Activated CD4-positive, alpha-beta T cell treated with anti-CD3 and anti-CD28 coated beads for 1 hour (primary cell): ENCODE measurements around the gene TMEFF1.
A peak's percentile ranks its signal among the peaks of the same experiment; 100 is the strongest.
"Not testable (repeated sequence)": the region's sequence is repeated elsewhere in the genome, so short reads cannot be mapped to it uniquely, and the experiment has no call there.

Experiments
- DNase-seq: peaks from one replicate; pipeline ENCODE4 v3.0.0-alpha.2; 2020

Gene TMEFF1, protein sequence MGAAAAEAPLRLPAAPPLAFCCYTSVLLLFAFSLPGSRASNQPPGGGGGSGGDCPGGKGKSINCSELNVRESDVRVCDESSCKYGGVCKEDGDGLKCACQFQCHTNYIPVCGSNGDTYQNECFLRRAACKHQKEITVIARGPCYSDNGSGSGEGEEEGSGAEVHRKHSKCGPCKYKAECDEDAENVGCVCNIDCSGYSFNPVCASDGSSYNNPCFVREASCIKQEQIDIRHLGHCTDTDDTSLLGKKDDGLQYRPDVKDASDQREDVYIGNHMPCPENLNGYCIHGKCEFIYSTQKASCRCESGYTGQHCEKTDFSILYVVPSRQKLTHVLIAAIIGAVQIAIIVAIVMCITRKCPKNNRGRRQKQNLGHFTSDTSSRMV

DNA sequence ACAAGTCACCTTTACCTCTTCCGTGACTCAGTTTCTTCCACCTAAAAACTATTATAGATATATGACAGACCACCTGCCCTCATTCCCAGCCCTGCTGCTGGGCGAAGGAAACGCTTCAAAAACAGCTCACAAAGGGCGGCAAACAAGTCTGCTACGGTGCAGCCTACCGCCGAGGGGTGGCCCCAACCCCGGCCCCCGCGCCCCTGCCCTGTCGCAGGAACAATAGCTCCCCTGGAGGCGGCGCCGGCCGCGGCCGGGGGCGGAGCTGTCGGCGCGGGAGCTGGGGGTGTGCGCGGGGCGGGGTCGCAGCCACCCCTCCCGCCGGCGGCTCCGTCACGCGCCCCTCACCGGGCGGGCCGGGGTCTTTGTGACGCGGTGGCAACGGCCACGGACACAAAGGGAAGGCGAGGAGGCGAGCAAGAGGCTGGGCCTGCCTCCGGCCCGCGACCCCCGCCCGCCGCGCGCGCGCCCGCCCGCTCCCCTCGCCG, at the start of gene TMEFF1:
TMEFF1 (plus strand) TSS at position 362 of the 488 bp plus-strand sequence. CDS start 396 bp downstream, outside the sequence.
- peak; percentile 15 for DNase-seq

DNA sequence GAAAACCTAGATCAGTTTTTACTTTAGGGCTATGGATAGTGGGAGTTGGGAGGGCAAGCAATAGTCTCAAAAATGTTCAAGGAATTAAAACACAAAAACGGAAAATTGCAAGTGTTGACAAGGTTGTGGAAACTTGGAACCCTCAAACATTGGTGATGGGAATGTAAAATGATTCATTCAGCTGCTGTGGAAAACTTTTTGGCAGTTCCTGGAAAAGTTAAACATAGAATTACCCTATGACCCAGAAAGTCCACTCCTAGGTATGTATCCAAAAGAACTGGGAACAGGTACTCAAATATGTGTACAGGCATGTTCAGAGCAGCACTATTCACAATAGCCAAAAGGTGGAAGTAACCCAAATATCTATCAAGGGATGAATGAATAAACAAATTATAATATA, 47.2 kb upstream of the TMEFF1 start:
- no peak for DNase-seq

DNA sequence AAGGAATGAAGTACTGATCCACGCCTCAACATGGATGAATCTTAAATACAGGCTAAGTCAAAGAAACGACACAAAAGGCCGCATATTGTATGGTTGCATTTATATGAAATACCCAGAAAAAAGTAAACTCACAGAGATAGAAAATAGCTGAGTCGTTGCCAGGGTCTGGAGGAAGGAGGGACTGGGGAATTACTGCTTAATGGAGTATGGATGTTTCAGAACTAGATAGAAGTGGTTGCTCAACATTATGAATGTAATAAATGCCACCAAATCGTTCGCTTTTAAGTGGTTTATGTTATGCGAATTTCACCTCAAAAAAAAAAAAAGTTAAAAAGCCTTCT, 46.8 kb upstream of the TMEFF1 start:
- DNase-seq = no peak

DNA sequence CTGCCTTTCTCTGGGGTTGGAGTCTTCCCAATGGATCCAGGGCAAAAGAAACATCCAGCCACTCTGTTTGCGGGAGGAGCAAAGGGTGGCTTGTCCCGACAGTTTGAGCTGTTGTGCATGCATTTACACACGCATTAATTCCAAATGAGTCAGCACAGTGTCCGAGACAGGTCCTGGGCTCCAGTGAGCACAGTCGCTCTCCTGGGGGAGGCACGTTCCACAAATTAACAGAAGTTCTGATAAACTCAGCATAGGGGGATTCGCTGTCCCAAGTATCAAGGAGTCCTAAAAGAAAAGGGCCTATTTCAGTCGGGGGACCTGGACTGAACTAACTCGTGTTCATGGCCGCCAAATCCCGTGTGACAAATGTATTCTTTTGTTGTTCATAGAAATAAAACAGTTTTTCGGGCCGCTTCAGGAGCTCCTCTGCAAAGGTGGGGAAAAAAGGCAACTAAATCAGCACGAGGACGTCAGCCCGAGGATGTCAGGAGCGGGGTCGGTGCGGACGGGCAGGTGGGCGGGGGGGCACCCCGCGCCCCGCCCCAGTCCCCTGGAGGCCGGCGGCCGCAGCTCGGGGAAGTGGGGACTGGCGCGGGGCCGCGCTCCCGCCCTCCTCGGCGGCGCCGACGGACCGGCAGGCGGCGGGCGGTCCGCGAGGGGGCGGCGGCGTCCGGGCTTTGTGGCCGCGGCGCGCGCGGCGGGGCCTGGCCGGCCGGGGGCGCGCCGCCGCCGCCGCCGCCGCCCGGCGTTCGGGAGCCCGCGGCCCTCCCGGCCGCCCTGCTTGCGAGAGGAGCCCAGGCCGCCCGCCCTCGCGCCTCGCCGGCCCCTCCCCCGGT, 46.2 kb upstream of the TMEFF1 start, which contains the start of gene MSANTD3:
MSANTD3 (plus strand) TSS at position 614 of the 836 bp plus-strand sequence. CDS start 14,796 bp downstream, outside the sequence.
- peak; percentile 33 for DNase-seq

DNA sequence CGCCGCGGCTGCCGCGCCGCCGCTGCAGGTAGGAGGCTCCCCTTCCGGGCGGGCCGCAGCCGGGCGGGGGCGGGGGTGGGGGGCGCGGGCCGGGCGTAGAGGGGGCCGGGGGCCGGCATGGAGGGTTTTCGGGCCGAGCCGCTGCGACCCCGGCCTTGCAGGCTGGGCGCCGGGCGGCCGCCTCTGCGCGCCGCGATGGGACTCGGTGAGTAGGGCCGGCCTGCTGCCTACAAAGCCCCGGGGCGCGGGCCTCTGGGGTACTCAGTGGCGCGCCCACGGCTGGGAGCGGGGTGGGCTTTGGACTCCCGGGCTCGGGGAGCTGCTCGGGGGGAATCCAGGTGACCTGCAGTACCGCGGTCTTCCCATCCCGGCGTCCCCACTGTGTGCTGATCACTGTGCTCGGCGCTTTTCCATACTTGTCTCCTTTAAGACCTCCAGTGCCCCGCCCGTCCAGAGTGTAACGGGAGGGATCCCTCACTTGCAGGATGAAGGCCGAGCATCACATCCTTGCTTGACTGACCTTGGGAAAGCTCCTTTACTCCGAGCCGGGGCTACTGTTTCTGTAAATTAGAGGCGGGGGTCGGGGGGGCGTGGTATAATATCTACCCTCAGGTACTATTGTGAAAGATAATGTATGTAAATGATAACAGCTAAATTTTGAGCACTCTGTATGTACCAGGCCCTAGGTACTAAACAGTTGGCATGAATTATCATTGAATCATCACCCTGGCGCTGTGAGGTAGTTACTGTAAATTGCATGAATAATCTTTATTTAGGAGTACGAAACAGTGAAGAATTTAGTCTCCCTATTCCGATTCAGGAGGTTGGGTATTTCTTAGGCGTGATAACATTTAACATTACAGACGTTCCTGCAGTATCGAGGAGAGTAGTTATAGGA, 45.3 kb upstream of the TMEFF1 start:
- DNase-seq = peak; percentile 9

DNA sequence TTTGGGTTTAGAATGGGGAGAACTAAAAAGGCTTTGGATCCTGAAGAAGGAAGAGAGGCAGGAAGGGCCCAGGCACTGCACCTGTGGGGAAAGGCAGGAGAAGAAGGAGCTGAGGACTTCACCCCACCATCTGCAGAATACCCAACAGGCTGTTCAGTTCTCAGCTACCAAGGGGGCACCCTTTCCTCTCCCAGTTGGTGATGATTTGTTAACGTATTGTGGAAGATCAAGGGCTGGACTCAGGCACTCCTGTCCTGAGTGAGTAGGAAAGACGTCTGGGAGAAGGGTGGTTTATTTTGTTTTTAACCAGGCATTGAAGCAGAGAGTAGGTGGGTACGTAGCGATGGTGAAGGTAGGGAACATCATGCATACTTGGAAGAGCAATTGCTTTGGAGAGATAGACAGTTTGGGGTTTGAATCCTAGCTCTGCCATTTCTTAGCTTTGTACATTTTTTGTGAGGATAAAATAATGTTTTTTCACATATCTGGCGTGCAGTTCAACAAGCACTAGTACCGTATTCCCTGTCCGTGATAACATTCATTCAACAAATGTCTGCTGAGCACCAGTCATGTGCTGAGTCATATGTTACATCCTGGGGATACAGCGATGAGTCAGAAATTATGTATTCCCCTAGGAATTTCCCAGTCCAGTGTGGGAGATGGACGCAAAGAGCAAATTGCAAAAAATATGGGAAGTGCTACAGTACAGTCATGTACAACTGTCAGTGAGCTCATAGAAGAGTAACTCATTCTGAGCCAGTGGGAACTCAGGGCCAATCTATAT, 43.9 kb upstream of the TMEFF1 start:
- DNase-seq = no peak

DNA sequence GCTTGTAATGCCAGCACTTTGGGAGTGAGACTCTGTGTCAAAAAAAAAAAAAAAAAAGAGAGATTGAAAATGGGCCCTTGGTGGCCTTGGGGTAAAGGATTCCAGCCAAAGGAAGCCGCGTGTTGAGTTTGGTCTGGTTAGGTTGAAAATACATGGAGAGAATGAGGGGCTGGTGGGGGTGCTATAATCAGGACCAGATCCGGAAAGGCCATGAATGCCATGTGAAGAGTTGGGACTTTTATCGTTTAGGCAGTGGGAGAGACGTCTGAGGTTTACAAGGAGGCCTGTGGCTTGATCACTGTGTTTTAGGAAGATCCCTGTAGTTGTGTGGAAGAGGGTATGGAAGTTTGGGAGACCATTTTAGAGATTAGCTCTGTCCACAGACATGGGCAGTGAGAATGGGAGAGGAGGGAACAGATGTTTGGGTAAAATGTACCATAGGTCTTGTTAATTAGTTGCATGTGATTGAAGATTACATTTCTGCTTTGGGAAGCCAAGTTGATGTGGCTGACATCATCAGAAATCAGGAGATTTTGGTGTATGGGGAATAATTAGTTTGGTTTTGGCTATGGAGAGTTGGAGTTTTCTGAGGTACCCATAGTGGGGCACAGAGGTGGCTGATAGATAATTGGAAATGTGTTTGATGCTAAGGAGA, 42.5 kb upstream of the TMEFF1 start:
- DNase-seq = no peak

DNA sequence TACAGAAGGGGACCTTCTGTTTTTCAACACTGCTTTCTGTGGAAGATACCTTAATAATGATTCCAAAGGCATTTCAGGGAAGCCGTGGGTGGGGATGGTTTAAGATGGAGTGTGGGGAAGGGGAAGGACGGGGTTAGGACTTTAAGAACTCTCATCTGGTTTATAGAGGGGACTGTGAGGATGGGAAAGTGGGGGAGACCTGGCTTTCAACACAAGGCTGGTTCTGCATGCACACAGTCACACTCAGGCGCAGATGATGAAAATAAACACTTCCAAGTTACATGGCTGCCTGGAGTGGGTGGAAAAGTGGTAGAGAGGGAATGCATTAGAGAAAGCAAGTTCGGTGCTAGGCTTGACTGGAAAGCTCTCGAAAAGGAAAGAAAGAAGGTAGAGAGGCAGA, 41.1 kb upstream of the TMEFF1 start:
- no peak for DNase-seq

DNA sequence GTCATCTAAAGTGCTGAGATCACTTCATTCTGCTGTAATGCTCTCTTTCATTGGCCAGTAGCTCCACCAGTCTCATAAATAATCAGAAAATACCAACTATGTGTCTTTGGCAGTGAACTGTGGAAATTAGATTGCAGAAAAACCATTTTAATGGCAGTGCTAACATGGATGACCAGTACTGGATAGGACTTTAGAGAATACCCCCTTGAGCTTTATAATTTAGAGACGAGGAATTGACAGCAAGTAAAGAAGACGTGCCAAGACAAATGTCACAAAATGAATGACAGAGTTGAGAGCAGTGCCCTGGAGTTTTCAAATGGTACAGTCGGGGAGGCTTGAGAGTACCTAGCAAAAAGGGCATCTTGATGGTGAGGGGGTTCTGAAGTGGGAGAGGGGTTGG, 40.2 kb upstream of the TMEFF1 start:
- no peak for DNase-seq

DNA sequence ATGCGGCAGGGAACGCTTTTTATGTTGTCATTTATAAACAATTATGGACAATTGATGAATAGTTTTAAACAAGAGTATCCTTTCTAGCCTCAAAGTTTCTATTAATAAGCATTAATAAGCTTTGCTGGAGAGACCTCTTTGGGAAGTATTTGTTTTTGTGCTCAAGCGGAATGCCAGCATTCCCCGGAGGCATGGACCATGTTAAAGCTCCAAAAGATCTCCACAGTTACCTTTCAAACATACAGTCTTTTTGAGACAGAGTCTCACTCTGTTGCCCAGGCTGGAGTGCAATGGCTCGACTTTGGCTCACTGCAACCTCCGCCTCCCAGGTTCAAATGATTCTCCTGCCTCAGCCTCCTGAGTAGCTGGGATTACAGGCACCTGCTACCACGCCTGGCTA, 36.4 kb upstream of the TMEFF1 start:
- DNase-seq = no peak

DNA sequence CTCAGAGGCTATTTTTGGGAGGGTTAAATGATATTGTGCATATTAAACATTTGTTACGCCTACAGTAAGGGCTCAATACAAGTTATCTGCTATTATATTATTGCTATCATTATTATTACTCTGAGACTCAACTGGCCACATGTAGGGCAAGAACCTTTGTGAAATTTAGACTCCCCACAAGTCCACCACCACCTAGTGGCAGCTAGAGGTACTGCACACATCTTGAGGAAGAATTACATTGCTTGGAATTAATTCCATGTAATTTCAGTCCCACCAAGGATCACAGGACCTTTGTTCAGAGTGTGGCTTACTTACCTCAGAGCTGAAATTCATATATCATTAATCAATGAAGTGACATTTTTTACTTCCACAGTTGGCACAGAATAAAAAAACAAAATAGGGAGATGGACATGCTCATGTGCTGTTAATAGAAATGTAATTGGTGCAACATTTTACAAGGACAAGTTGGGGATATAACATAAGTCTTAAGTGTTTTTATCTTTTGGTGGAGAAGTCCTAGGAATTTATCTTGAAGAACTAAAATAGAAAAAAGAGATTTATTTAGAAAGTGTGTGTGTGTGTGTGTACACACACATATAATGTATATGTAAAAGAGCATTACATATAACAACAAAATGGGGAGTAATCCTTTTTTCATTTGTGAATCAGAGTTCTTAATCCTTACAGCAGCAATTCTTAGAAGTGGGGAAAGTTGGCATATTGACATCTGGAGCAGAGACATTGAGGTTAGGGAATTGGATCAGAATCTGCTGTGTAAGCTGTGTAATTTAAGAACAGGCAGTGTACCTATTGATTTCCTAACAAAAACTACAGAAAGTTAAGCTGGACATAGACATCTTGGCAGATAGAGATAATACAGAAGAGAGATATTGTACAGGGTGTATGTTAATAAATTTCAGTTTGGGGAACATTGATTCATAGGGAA, 34.8 kb upstream of the TMEFF1 start:
- peak; percentile 40 for DNase-seq

DNA sequence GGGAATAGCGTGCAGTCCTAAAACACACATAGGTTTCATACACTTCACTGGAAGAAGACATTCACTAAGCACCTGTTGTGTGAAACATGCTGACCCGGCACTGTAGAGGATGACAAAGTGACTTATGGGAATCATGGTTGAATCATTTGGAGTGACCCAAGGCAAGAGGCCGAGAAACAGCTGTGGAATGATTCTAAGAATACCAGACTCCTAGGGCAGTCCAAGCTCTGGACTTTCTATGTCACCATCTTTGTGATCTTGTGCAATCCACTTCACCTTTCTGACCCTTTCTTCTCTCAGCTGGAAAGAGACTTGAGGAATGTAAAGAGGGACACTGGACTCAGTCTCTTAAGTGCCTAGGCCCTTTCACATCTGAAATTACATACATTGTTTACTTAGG, 32.9 kb upstream of the TMEFF1 start:
- DNase-seq = no peak

DNA sequence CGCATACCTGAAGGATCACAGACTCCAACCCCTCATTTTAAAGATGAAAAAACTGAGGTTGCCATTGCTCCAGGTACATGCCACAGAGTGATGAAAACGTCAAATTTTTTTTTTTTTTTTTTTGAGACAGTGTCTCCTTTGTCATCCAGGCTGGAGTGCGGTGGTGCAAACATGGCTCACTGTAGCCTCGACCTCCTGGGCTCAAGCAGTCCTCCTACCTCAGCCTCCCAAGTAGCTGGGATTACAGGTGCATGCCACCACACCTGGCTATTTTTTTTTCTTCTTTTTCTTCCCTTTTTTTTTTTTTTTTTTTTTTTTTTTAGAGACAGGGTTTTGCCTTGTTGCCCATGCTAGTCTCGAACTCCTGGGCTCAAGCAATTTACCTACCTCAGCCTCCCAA, 32.5 kb upstream of the TMEFF1 start:
- DNase-seq = not testable (repeated sequence)

DNA sequence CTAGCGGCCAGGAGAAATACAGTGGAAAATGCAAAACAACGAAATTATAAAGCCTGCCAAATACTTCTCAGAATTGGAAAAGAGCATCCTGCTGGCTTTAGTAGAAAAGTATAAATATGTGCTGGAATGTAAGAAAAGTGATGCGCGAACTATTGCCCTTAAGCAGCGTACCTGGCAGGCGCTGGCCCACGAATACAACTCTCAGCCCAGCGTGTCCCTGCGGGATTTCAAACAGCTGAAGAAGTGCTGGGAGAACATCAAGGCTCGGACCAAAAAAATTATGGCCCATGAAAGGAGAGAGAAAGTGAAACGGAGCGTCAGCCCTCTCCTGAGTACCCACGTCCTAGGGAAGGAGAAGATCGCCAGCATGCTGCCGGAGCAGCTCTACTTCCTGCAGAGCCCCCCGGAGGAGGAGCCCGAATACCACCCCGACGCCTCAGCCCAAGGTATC, 31.0 kb upstream of the TMEFF1 start:
- DNase-seq = no peak

DNA sequence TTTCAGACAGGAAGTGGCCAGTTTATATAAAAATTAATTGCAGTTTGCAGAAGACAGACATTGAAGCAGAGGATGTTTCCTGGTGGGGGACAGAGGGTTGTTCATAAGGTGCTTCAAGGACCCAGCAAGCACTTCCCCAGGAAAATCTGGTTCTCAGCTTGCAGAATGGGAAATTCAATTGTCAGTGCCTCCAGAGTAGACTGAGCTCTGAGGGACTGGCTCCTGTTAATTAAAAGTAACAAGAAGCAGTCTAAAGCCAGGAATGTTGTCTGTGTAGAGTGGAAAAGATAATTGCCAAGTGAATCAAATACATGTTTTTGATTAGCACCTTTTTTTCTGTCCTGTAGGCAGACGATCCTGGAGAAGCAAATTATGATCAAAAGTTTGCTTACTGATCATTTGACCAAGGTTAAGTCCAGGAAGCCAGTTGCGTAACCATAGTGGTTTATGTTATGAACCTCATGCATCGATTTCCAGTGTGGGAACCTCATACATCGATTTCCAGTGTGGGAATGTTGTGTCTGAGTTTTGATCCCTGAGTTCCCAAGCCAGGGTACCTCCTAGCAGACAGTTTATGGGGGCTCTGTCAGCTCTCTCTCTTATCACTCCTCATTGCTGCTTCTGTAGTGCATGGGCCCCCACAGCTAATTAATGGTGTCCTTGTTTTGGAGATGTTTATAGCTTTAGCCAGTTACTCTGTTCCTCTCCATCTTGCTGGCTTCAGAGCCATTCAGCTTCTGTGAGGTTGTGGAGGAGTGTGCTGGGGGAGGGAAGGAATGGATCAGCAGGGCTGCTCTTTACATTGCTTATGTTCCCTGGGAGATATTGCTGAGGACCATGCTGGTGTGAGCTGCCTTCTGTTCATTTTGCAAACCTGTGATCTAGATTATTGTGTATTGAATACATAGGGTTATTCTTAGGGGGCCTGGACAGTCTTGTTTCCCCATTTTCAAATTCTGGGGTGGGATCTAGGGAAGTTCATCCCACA, 28.9 kb upstream of the TMEFF1 start:
- DNase-seq = no peak

DNA sequence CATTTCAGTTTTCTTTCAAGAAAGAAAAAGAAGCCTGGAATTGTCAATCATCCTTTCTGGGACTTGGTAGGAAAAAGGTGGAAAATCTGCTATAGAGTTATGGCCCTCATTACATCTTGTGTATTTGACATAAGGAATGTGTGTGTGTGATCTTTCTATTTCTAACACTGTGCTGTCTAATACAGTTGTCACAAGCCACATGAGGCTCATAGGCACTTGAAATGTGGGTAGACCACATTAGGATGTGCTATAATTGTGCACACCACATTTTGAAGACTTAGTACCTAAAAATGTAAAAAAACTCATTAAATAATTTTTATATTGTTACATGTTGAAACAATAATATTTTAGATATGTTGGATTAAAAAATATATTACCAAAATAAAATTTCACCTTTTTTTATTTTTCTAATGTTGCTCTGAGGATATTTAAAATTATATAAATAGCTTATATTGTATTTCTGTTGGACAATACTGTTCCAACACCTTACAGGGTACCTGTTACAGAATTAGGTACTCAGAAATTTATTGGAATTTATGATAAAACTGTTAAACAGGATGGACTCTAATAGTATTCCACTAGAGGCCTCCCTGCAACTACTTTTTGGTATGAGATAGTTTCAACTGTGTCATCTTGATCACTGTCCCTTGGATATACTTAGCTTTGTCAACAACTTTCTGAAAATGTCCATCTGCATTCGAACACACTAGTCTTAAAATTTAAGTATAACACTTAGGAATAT, 27.6 kb upstream of the TMEFF1 start:
- no peak for DNase-seq

DNA sequence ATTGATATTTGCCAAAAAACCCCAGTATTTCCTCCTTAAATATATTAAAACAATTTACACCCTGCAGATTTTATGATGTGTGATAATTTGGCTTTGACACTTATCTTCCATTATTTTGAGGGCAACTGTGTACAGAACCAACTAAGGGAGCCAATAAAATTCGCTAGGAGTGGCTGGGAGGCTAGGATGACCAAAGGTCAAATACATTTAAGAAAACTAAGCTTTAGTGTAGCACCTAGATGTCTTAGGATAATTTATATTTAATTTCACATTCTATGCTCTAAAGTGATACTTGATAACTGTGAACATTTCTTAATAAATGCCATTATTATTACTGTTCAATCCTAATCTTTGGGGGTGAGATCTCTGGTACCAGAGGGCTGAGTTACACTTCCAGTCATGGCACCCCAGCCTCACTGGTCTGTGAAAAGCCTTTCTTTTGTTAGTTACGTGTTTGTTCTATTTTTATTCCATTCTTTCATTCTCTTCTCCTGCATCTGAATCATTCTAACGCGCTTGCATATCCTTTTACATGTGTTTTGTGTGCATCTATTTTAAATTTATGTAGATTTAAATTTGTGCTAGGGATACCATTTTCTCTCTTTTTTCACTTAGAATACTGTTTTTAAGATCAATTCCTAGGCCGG, 26.9 kb upstream of the TMEFF1 start:
- DNase-seq = no peak

DNA sequence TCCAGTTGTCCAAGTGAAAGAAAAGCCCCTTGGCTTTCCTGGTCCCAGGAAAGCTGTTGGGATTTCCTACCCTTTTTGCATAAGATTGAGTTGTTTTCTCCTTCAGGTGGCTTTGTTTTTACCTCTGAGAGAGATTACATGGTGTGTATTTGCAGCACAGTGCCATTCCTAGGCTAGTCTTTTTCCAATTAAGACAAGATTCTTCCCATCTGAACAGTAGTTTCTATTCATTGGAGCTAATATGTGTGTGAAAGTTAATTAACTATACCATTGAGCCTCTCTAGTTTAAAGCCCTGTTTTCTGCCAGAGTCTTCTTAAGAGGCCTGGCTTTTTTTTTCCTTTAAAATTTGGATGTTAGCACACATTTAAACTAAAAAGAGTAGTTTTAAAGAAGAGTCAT, 25.9 kb upstream of the TMEFF1 start:
- no peak for DNase-seq
